Ishikawa (cell line): Measurements from ENCODE around the gene NOD1.

Source experiments
- CEBPB ChIP-seq: IDR thresholded peaks from 2 replicates; pipeline ENCODE4 v1.6.1; 2012
- CREB1 ChIP-seq: IDR thresholded peaks from 2 replicates; pipeline ENCODE4 v1.6.1; 2012; ENCODE audit warnings: low read depth
- EGR1 ChIP-seq: IDR thresholded peaks from 2 replicates; pipeline ENCODE4 v1.6.1; 2012
- EP300 ChIP-seq: IDR thresholded peaks from 2 replicates; pipeline ENCODE4 v1.6.1; 2012; ENCODE audit warnings: borderline replicate concordance
- FOXM1 ChIP-seq: IDR thresholded peaks from 2 replicates; pipeline ENCODE4 v1.6.1; 2012; ENCODE audit warnings: low read depth, borderline replicate concordance
- MAX ChIP-seq: IDR thresholded peaks from 2 replicates; pipeline ENCODE4 v1.6.1; 2012
- NFIC ChIP-seq: IDR thresholded peaks from 2 replicates; pipeline ENCODE4 v1.6.1; 2012
- RAD21 ChIP-seq: IDR thresholded peaks from 2 replicates; pipeline ENCODE4 v1.6.1; 2012; ENCODE audit warnings: low read depth
- TAF1 ChIP-seq: IDR thresholded peaks from 2 replicates; pipeline ENCODE4 v1.6.1; 2012; ENCODE audit warnings: low read depth, mild to moderate bottlenecking
- TCF12 ChIP-seq: IDR thresholded peaks from 2 replicates; pipeline ENCODE4 v1.6.1; 2012; ENCODE audit warnings: low read depth
- TEAD4 ChIP-seq: IDR thresholded peaks from 2 replicates; pipeline ENCODE4 v1.6.1; 2012
- USF1 ChIP-seq: IDR thresholded peaks from 2 replicates; pipeline ENCODE4 v1.6.1; 2012
- YY1 ChIP-seq: IDR thresholded peaks from 2 replicates; pipeline ENCODE4 v1.6.1; 2012; ENCODE audit warnings: low read depth
- TF ChIP-seq, protein P1 (sequence below): IDR thresholded peaks from 2 replicates; pipeline ENCODE4 v1.6.1; 2012; ENCODE audit warnings: low read depth, mild to moderate bottlenecking

DNA sequence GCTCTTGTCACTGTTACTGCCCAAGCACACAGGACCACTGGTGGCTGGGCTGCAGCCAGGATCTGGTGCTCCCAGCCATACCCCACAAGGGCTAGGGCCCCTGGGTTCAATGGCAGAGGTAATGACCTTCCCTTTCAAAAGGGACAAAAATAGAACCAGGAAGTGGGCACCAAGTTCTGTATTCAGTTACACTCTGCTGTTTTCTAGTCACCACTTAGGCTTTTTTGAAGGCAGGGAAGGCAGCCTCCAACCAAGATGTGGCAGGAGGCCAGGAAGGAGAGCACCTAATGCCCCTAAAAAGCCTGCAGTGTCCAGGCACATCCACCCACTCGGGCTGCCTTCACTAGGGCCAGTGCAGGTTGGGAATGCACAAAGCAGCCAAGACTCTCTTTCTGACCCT lies 47.8 kb downstream of the NOD1 start:
- TF ChIP-seq, protein P1, sequence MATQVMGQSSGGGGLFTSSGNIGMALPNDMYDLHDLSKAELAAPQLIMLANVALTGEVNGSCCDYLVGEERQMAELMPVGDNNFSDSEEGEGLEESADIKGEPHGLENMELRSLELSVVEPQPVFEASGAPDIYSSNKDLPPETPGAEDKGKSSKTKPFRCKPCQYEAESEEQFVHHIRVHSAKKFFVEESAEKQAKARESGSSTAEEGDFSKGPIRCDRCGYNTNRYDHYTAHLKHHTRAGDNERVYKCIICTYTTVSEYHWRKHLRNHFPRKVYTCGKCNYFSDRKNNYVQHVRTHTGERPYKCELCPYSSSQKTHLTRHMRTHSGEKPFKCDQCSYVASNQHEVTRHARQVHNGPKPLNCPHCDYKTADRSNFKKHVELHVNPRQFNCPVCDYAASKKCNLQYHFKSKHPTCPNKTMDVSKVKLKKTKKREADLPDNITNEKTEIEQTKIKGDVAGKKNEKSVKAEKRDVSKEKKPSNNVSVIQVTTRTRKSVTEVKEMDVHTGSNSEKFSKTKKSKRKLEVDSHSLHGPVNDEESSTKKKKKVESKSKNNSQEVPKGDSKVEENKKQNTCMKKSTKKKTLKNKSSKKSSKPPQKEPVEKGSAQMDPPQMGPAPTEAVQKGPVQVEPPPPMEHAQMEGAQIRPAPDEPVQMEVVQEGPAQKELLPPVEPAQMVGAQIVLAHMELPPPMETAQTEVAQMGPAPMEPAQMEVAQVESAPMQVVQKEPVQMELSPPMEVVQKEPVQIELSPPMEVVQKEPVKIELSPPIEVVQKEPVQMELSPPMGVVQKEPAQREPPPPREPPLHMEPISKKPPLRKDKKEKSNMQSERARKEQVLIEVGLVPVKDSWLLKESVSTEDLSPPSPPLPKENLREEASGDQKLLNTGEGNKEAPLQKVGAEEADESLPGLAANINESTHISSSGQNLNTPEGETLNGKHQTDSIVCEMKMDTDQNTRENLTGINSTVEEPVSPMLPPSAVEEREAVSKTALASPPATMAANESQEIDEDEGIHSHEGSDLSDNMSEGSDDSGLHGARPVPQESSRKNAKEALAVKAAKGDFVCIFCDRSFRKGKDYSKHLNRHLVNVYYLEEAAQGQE = no peak
- no peak for TF ChIP-seq MAX
- no peak for TF ChIP-seq USF1
- no peak for TF ChIP-seq NFIC
- no peak for TF ChIP-seq EP300
- TF ChIP-seq TAF1 = no peak
- no peak for TF ChIP-seq YY1
- TF ChIP-seq RAD21 = no peak
- no peak for TF ChIP-seq CREB1
- no peak for TF ChIP-seq FOXM1
- TF ChIP-seq CEBPB = no peak
- no peak for TF ChIP-seq EGR1
- TF ChIP-seq TCF12 = no peak
- TF ChIP-seq TEAD4 = no peak
